HUDEP-2 (cell line): ENCODE measurements around the gene HK1.

Experiments
- DNase-seq, 76 experiments: peaks; one replicate each; lab custom pipeline; 2025; ENCODE audit not compliant: unreplicated experiment in 76 of 76; lab: John Stamatoyannopoulos, UW

Gene HK1

GRCh38 chr10:69366738-69367137 lies 88.4 kb downstream of the HK1 start:
- DNase-seq: no peak

- no peak for DNase-seq
Observed at GRCh38 chr10:69367469-69367868, 89.2 kb downstream of the HK1 start.

- no peak for DNase-seq
Observed at GRCh38 chr10:69372126-69372980, 94.1 kb downstream of the HK1 start.

GRCh38 chr10:69374242-69374641 lies 95.9 kb downstream of the HK1 start:
- DNase-seq: no peak

- DNase-seq: no peak
Observed at GRCh38 chr10:69374931-69375306, 96.6 kb downstream of the HK1 start.

GRCh38 chr10:69375307-69376151 lies 97.2 kb downstream of the HK1 start:
- DNase-seq: no peak

- DNase-seq: no peak
Observed at GRCh38 chr10:69376662-69377061, 98.4 kb downstream of the HK1 start.

GRCh38 chr10:69377191-69377590 lies 98.9 kb downstream of the HK1 start:
- DNase-seq: no peak

GRCh38 chr10:69377933-69378332 lies 99.6 kb downstream of the HK1 start:
- no peak for DNase-seq

- DNase-seq: no peak
Observed at GRCh38 chr10:69379800-69380199, 101.5 kb downstream of the HK1 start.

GRCh38 chr10:69382382-69383117 lies 104.3 kb downstream of the HK1 start:
- DNase-seq: no peak

- DNase-seq: no peak
Observed at GRCh38 chr10:69383558-69383957, 105.3 kb downstream of the HK1 start.

GRCh38 chr10:69384320-69384719 lies 106.0 kb downstream of the HK1 start:
- no peak for DNase-seq

- no peak for DNase-seq
Observed at GRCh38 chr10:69385454-69386350, 107.4 kb downstream of the HK1 start.

- DNase-seq: no peak
Observed at GRCh38 chr10:69387500-69387899, 109.2 kb downstream of the HK1 start.

GRCh38 chr10:69388488-69388887 lies 110.2 kb downstream of the HK1 start:
- DNase-seq: no peak

- peak in 64 of 76 experiments; percentile 5 to 75 (median 41) for DNase-seq
Observed at GRCh38 chr10:69389827-69390490, 111.7 kb downstream of the HK1 start.

GRCh38 chr10:69391158-69391557 lies 112.9 kb downstream of the HK1 start:
- peak in 1 of 76 experiments; percentile 5 for DNase-seq

GRCh38 chr10:69392481-69393000 lies 114.2 kb downstream of the HK1 start:
- peak in 71 of 76 experiments; percentile 6 to 89 (median 63) for DNase-seq
